Endothelial cell (in vitro differentiated cells): ENCODE data around the gene CAMTA1. TPM values are rescaled to one million over a fixed set of nuclear protein-coding genes. Genes with fewer than 3 reads are reported as not detected.

Source experiments
- DNase-seq: peaks from one replicate; pipeline ENCODE4 v3.0.0; 2021; ENCODE audit warnings: low spot score
- H3K27ac Mint-ChIP-seq: one replicate; pipeline ENCODE4 v1.8.0; 2021; ENCODE audit warnings: mixed read lengths, inconsistent platforms; ENCODE audit not compliant: unreplicated experiment
- H3K27me3 Mint-ChIP-seq: one replicate; pipeline ENCODE4 v1.8.0; 2021; ENCODE audit warnings: mild to moderate bottlenecking, moderate library complexity, mixed read lengths, inconsistent platforms; ENCODE audit not compliant: unreplicated experiment
- H3K36me3 Mint-ChIP-seq: one replicate; pipeline ENCODE4 v1.8.0; 2021; ENCODE audit warnings: mild to moderate bottlenecking, low read depth, mixed read lengths, inconsistent platforms; ENCODE audit not compliant: unreplicated experiment
- H3K4me1 Mint-ChIP-seq: one replicate; pipeline ENCODE4 v1.8.0; 2021; ENCODE audit warnings: mild to moderate bottlenecking, mixed read lengths, inconsistent platforms; ENCODE audit not compliant: unreplicated experiment
- H3K4me3 Mint-ChIP-seq: one replicate; pipeline ENCODE4 v1.8.0; 2021; ENCODE audit warnings: mild to moderate bottlenecking, mixed read lengths, inconsistent platforms; ENCODE audit not compliant: unreplicated experiment
- H3K9me3 Mint-ChIP-seq: one replicate; pipeline ENCODE4 v1.8.0; 2021; ENCODE audit warnings: mixed read lengths, inconsistent platforms; ENCODE audit not compliant: unreplicated experiment
- total RNA-seq: library from RNA; stranded (reverse); fragmentation: NEBNext Ultra II Directional; extraction: Animal tissue kit (Norgen Biotek cat#: 25700); gene quantifications from one replicate; pipeline ENCODE4 v1.2.1, GENCODE V29; 2021; ENCODE audit not compliant: unreplicated experiment
- TF ChIP-seq, protein P1 (sequence below): fragments of 200-600 bp; sonication (generic); IDR thresholded peaks from one replicate; pipeline ENCODE4 v1.5.0; 2021; ENCODE audit warnings: antibody characterized with exemption; ENCODE audit not compliant: unreplicated experiment

The CAMTA1 gene
- total RNA-seq, 1 donor from 2014 or later, result 87.3 TPM

DNA sequence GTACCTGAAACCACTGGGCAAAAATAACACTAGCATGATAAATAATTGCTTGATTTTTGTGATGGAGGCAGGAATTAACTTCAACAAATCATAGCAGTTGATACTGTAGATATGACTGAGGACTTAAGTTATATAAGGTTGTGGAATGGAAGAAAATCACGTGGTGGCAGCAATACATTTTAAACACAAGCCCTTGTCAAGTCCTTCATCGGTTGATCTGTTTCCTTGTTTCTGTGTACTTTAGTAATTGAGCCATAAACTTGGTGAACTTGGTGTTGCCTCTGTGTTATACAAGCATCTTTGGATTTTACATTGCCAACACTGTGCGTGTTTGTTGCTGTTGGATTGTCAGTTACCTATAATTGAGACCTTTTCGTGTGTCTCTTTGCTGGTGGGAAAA is 114.4 kb downstream of the CAMTA1 start:
- Mint-ChIP-seq H3K4me3 (no peak overlapping the region), H3K36me3 (no peaks in the 10 kb centered on the region), H3K4me1 (peaks cover 5% of the 10 kb centered on the region), H3K9me3 (no peaks in the 10 kb centered on the region), H3K27ac (no peak overlapping the region), H3K27me3 (peaks cover 7% of the 10 kb centered on the region)
- TF ChIP-seq, protein P1, sequence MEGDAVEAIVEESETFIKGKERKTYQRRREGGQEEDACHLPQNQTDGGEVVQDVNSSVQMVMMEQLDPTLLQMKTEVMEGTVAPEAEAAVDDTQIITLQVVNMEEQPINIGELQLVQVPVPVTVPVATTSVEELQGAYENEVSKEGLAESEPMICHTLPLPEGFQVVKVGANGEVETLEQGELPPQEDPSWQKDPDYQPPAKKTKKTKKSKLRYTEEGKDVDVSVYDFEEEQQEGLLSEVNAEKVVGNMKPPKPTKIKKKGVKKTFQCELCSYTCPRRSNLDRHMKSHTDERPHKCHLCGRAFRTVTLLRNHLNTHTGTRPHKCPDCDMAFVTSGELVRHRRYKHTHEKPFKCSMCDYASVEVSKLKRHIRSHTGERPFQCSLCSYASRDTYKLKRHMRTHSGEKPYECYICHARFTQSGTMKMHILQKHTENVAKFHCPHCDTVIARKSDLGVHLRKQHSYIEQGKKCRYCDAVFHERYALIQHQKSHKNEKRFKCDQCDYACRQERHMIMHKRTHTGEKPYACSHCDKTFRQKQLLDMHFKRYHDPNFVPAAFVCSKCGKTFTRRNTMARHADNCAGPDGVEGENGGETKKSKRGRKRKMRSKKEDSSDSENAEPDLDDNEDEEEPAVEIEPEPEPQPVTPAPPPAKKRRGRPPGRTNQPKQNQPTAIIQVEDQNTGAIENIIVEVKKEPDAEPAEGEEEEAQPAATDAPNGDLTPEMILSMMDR, result no peak
- DNase-seq, result no peak

DNA sequence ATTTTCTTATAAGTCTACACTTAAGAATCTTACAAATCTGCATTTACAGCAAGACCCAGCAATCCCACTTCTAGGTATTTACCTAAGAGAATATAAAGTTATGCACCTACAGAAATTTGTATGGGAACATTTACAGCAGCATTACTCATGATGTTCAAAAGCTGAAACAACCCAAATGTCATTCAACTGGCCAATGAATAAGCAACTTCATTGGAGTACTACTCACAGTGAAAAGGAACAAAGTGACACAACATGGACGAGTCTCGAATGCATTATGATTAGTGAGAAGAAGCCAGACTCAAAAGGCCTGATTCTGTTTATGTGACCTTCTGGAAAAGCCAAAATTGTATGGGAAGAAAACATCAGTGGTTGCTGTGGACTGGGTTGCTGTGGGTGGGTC is 116.9 kb downstream of the CAMTA1 start:
- Mint-ChIP-seq H3K27ac (no peak overlapping the region), H3K9me3 (no peaks in the 10 kb centered on the region), H3K36me3 (no peaks in the 10 kb centered on the region), H3K4me1 (peaks cover 24% of the 10 kb centered on the region), H3K4me3 (no peak overlapping the region), H3K27me3 (peaks cover 8% of the 10 kb centered on the region)
- no peak for DNase-seq
- TF ChIP-seq, protein P1, result no peak

DNA sequence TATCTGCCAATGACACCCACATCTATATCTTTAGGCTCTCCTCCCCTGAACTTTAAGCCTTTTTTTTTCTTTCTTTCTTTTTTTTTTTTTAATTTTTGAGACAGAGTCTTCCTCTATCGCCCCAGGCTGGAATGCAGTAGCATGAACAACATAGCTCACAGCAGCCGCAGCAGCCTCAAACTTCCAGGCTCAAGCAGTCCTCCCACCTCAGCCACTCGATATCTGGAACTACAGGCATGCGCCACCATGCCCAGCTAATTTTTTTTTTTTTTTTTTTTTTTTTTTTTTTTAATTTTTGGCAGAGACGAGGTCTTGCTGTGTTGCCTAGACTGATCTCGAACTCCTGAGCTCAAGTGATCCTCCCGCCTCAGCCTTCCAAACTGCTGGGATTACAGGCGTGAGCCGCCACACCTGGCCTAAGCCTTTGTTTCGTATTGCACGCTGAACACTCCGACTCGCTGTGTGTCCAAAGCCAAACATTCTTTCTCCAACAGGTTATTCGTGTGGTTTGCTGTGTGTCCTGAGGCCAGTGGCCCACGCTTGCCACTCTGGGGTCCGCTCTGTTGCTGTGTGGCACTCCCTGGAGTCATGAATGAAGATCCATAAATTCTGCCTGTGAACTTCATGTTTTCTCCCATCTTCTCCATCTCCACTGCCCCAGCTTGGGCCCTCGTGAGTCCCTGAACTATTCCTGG is 119.4 kb downstream of the CAMTA1 start:
- DNase-seq, result no peak
- Mint-ChIP-seq H3K4me3 (no peak overlapping the region), H3K9me3 (no peaks in the 10 kb centered on the region), H3K4me1 (peaks cover 40% of the 10 kb centered on the region), H3K27ac (peak overlapping the region; percentile 39), H3K27me3 (peaks cover 12% of the 10 kb centered on the region), H3K36me3 (peaks cover 7% of the 10 kb centered on the region)
- TF ChIP-seq, protein P1, result no peak

DNA sequence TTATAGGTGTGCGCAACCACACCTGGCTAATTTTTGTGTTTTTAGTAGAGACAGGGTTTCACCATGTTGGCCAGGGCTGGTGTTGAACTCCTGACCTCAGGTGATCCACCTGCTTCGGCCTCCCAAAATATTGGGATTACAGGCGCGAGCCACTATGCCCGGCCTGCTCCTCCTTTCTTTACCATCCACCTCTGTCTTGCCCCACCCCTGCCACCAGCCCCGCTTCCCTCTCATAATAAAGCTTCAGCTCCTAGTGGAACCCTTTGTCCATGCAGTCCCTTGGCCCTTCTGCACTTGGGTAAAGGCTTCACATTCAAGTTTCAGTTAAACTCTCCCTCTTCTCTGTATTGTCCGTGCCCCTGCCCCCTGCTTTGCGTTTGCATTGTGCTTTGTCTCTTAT is 120.1 kb downstream of the CAMTA1 start:
- Mint-ChIP-seq H3K27me3 (peaks cover 12% of the 10 kb centered on the region), H3K27ac (no peak overlapping the region), H3K4me1 (peaks cover 43% of the 10 kb centered on the region), H3K4me3 (no peak overlapping the region), H3K9me3 (no peaks in the 10 kb centered on the region), H3K36me3 (peaks cover 7% of the 10 kb centered on the region)
- no peak for DNase-seq
- TF ChIP-seq, protein P1, result no peak

DNA sequence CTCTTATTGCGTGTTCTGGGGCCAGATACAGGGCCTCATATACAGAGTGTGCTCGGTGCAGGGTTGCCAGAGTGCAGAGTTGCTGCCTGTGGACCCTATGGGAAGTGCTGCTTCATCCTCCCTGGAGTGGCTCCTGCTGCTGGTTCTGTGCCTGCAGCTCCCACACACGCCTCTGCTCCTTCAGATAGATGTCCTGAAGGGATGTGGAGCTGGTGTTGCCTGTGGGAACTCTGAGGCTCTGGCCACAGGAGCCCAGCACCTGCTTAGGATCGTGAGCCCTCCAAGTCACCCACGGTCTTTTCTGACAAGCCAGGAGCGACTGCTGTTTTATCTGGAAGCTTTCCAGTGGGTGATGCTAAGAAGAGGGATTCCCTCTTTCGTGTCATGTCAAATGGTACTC is 120.5 kb downstream of the CAMTA1 start:
- no peaks in the 10 kb centered on the region for H3K9me3 Mint-ChIP-seq
- no peak overlapping the region for H3K4me3 Mint-ChIP-seq
- H3K36me3 Mint-ChIP-seq, result peaks cover 7% of the 10 kb centered on the region
- TF ChIP-seq, protein P1, result no peak
- no peak for DNase-seq
- peaks cover 48% of the 10 kb centered on the region for H3K4me1 Mint-ChIP-seq
- peaks cover 12% of the 10 kb centered on the region for H3K27me3 Mint-ChIP-seq
- H3K27ac Mint-ChIP-seq, result no peak overlapping the region
